ENCODE results near the gene ZNHIT6.

GRCh38 chr1:85756864-85757263 lies 48.6 kb upstream of the ZNHIT6 start:
- TF ChIP-seq POLR2AphosphoS5 (IDR thresholded peaks at IDR 0.05; ENCODE audit: low read depth, low read length) (no peak), TAF1 (IDR thresholded peaks at IDR 0.05; ENCODE audit: borderline replicate concordance, insufficient read depth, low read length) (no peak)

Measured in PFSK-1 (cell line).